Stimulated activated CD8-positive, alpha-beta memory T cell treated with anti-CD3 and anti-CD28 coated beads, Interleukin-15, amount 100 ng/mL, for 1 hour (primary cell): ENCODE data around the gene RAB31.

Experiments
- DNase-seq: peaks from one replicate; pipeline ENCODE4 v3.0.0-alpha.2; 2020; ENCODE audit warnings: low read depth

The RAB31 gene

GRCh38 chr18:9738266-9738969 lies 30.3 kb downstream of the RAB31 start:
- no peak for DNase-seq

DNA sequence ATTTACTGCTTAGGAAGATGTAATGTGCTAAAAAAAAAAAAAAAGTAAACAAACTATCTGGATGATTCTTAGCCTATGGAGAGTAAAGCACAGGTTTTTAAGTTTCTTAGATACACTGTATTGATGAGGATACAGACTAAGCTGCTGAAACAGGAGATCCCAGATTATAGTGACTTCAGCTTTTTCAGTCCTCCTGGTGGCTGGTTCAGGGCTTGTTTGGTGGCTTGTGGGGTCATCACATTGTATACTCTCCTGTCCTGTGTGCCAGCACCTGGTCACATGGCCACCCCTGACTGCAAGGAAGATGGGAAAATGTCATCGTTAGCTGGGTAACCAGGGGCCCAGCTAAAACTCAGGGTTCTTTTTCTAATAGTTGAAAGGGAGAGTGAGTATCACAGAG lies 31.4 kb downstream of the RAB31 start:
- DNase-seq, result no peak

GRCh38 chr18:9740071-9740470 lies 32.0 kb downstream of the RAB31 start:
- no peak for DNase-seq

GRCh38 chr18:9741406-9741792 lies 33.3 kb downstream of the RAB31 start:
- no peak for DNase-seq

GRCh38 chr18:9741793-9742523 lies 33.9 kb downstream of the RAB31 start:
- DNase-seq, result no peak

DNA sequence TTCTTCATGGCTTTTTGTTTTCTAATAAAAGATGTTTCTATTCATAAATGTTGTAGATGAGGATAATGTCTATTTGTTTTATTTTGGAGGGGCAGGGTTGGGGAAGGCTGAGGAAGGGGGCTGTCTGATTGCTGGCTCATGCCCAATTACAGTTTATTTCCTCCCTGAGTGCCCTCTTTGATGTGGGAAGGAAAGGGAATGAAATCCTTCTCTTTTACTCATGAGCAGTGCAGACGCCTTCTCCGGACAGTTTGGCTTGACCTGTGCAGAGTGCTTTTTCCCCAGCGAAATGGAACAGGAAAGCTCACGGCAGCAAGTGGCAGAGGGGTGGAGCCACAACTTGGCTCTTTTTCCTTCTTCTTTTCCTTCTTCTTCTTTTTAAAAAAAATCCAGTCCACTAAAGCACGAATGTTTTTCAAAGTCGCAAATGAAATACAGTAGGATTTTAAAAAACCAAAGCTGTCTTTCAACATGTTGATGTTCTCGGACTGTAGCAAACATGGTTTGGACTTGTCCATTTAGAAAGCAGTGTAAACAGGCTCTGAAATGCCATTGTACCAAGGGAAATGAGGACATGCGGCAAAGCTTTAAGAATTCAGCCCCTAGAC lies 34.5 kb downstream of the RAB31 start:
- no peak for DNase-seq

GRCh38 chr18:9743200-9744016 lies 35.3 kb downstream of the RAB31 start:
- no peak for DNase-seq

- no peak for DNase-seq
Observed at GRCh38 chr18:9746958-9747357, 38.9 kb downstream of the RAB31 start.

DNA sequence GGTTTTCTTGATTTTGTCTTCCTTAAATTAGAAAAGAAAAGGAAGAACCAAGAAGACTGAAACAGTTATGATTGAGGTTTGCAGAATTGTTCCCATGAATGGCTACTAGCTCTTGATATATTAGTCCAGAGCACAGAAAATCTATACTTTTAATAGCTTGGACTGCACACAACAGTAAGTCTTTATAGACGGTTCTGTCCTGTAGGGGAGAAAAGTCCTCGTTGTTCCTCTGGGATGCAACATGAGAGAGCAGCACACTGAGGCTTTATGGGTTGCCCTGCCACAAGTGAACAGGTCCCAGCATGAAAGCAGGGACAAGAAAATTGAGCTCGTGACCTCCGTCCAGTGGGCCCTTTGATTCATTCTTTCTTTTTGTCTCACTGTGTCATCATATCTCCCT lies 41.5 kb downstream of the RAB31 start:
- DNase-seq, result no peak

DNA sequence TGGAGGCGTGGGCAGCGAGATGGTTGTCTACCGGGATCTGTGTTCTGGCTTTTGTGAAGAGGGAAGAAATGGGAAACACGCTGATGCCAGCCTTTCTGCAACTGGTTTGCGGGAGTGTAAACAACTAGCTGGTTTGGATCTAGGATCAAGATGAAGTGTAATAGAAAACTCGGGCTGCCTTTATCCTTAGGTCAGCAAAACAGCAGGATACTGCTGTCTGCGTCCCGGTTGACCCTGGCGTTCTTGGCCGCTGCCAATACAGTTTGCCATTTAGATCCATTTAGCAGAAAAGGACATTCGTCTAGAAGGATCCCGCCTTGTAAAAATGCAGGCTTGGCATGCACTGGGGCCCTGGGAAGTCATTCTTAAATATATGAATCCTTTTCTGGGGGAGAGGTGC lies 42.0 kb downstream of the RAB31 start:
- no peak for DNase-seq

- DNase-seq, result no peak
Observed at GRCh38 chr18:9750606-9751304, 42.7 kb downstream of the RAB31 start.

DNA sequence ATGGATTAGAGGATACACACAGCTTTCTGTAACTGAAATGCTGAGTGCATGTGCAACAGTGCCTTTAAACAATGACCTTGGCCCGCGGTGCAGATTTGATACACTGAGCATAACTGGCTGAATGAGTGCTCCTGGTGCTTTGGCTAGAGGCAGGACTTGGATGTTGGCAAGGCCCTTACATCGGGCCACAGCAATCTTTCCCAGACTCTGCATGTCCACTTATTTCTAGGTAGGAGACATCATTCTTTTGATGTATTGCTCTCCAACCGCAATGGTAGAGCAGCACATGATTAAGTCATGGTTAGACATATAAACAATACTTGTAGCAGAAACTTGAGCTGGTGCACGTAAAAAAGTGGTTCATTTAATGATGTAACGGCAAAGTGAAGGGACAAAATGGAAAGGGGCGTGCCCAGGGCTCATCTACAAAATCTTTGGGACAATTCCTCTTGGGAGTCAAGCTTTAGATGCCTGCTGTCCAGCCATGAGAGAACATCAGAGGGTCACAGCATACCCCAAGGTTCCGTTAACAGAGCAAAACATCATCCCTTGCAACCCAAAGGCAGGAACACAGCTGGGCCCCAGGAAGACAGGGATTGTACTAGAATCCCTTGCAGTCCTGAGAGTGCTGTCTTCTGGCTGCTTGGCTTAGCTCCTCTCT lies 43.4 kb downstream of the RAB31 start:
- no peak for DNase-seq

DNA sequence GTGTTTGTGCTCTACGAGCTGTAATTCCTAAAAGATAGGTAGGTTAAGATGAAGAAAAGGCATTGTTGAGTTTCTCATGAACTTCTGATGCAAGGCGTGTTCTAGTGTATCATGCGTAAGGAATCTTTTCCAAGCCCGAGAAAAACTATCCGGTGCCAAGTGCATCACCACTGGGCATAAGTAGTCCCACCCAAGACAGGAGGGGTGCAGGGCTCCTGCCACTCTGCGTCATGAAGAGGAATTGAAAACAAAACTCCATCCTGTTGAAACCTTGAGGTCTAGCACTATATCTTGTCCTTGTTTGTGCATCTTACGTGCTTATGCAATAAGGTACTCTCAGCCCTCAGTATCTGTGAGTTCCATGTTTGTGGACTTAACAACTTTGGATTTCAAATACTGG lies 45.7 kb downstream of the RAB31 start:
- DNase-seq, result no peak

DNA sequence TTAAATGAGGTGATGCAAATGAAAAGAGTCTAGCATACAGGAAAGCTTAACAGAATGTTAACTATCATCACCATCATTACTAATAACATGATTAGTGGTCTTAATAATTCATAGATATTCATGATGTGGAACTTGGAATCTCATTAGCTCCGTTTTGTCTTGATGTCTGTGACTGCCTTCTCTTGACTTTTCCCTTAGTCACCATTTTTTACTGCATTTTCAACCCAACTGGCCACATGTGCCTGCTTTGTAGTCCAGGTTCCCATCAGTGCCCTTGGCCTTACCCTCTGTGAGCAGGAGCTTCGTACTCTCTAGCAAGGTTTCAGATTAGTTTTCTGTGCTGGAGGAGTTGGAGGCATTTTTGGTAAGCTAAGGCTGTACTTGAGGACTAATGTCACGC lies 47.0 kb downstream of the RAB31 start:
- no peak for DNase-seq

- DNase-seq, result no peak
Observed at GRCh38 chr18:9755615-9756014, 47.5 kb downstream of the RAB31 start.

- no peak for DNase-seq
Observed at GRCh38 chr18:9756271-9756932, 48.3 kb downstream of the RAB31 start.

- no peak for DNase-seq
Observed at GRCh38 chr18:9756933-9757470, 48.9 kb downstream of the RAB31 start.

DNA sequence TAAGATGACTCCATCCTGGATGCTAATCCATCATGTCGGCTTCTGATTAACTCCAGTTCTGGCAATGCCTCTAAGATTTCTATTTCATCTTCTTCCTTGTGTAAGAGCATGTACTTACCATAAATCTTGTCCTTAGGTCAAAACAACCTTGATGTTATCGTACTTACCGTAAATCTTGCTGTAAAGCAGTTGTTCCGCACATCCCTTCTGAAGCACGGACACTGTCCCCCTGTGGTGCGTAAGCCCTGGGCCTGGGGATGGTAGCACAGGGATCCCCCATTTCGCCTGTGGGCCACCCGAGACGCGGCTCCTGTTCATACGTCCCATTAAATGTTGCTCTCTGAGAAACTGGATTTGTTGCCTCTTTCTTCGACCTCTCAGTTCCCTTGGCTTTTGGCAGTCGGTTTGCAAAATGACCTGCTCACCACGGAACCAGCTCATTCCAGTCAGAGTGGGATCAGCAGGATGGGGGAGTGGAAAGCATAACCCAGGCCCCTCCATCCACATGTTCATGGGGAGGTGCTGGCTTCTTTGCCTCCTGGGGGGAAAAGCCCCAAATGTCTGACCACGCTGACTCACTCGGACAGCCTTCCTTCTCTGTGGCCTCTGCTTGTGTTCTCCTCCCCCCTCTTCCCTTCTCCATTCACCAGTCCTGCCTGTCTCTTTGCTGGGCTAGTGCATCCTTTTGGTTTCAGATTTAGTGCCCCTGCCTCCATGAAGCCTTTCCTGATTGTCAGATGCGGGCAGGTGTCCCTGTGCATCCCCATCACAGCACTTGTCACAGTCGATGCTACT lies 49.9 kb downstream of the RAB31 start:
- DNase-seq, result no peak

GRCh38 chr18:9758624-9759075 lies 50.5 kb downstream of the RAB31 start:
- no peak for DNase-seq

GRCh38 chr18:9760641-9761040 lies 52.5 kb downstream of the RAB31 start:
- DNase-seq, result no peak
